Right atrium auricular region (tissue), 2 donors: ENCODE data around the gene USP47. TPM values are rescaled to one million over a fixed set of nuclear protein-coding genes. Genes with fewer than 3 reads are reported as not detected.

Experiments
- DNase-seq: peaks from one replicate; pipeline ENCODE4 v3.0.0-alpha.2; 2019; ENCODE audit warnings: low spot score
- H3K27ac ChIP-seq, 2 donors: fragments of 200-600 bp; sonication (generic); 1 replicate in 1 of 2; 2 replicates in 1 of 2; pipeline ENCODE4 v1.5.1; 2016 to 2019
- H3K27me3 ChIP-seq, 2 donors: fragments of 200-600 bp; sonication (generic); one replicate each; pipeline versions ENCODE4 v1.5.1 to v1.6.0; 2017 to 2019
- H3K36me3 ChIP-seq: fragments of 200-600 bp; sonication (generic); one replicate; pipeline ENCODE4 v1.5.1; 2016
- H3K4me1 ChIP-seq, 2 donors: fragments of 200-600 bp; sonication (generic); one replicate each; pipeline versions ENCODE4 v1.5.1 to v1.6.0; 2017 to 2019
- H3K4me3 ChIP-seq, 2 donors: fragments of 200-600 bp; sonication (generic); 1 replicate in 1 of 2; 2 replicates in 1 of 2; pipeline ENCODE4 v1.5.1; 2017 to 2019; ENCODE audit warnings: mild to moderate bottlenecking in 1 of 2, moderate library complexity in 1 of 2
- H3K9me3 ChIP-seq, 2 donors: fragments of 200-600 bp; sonication (generic); one replicate each; pipeline ENCODE4 v1.5.1; 2019
- CTCF ChIP-seq, 2 donors: fragments of 200-600 bp; sonication (generic); IDR thresholded peaks; one replicate each; pipeline ENCODE4 v1.5.1; 2019; ENCODE audit warnings: antibody characterized with exemption in 2 of 2
- total RNA-seq, 2 donors: library from RNA; depleted of rRNA; stranded (reverse); fragments of >200 nt; gene quantifications; one replicate each; pipeline ENCODE4 v1.1.0, GENCODE V29; 2016

USP47 gene
- total RNA-seq, 2 donors from 2014 or later = 58.7 to 61.3 TPM

- DNase-seq = no peak
- Histone ChIP-seq H3K27me3 (no peaks in the 10 kb centered on the region), H3K4me3 (no peak overlapping the region), H3K9me3 (peaks cover 0 to 4% of the 10 kb centered on the region in 2 donors), H3K27ac (no peak overlapping the region), H3K4me1 (peaks cover 0 to 29% of the 10 kb centered on the region in 2 donors), H3K36me3 (no peaks in the 10 kb centered on the region)
- no peak for TF ChIP-seq CTCF (IDR thresholded peaks at IDR 0.05)
Measured at GRCh38 chr11:11871991-11872401, 30.2 kb downstream of the USP47 start.

GRCh38 chr11:11876458-11876857, 34.7 kb downstream of the USP47 start:
- H3K4me1 ChIP-seq = peaks cover 0 to 34% of the 10 kb centered on the region in 2 donors
- H3K27ac ChIP-seq = no peak overlapping the region
- DNase-seq = no peak
- H3K36me3 ChIP-seq = no peaks in the 10 kb centered on the region
- H3K4me3 ChIP-seq = no peak overlapping the region
- no peaks in the 10 kb centered on the region for H3K9me3 ChIP-seq
- H3K27me3 ChIP-seq = no peaks in the 10 kb centered on the region
- TF ChIP-seq CTCF (IDR thresholded peaks at IDR 0.05) = no peak

- no peak overlapping the region for H3K4me3 ChIP-seq
- no peaks in the 10 kb centered on the region for H3K9me3 ChIP-seq
- no peak overlapping the region for H3K27ac ChIP-seq
- peaks cover 12% of the 10 kb centered on the region for H3K36me3 ChIP-seq
- H3K27me3 ChIP-seq = no peaks in the 10 kb centered on the region
- no peak for TF ChIP-seq CTCF (IDR thresholded peaks at IDR 0.05)
- no peak for DNase-seq
- H3K4me1 ChIP-seq = peaks cover 0 to 28% of the 10 kb centered on the region in 2 donors
Measured at GRCh38 chr11:11880179-11880578, 38.4 kb downstream of the USP47 start.

DNA sequence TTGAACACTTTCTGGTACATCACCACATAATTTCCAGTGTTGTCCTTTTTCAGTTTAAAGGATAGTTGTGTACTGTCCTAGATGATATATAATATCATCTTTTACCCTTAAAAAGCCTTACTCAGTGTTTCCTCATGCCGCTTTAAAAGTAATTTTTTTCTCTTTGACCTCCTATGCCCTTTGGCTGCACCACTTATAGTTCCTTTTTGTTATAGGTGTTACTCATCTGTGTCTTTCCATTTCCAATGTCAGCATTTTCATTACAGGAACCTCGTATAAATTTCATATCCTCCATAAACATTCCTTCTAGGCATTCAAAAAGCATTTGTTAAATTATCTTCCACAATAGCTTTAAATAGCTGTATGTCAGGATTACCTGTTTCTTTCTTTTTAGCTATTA, 40.8 kb downstream of the USP47 start:
- H3K27me3 ChIP-seq = no peaks in the 10 kb centered on the region
- H3K4me1 ChIP-seq = peaks cover 0 to 28% of the 10 kb centered on the region in 2 donors
- no peak for TF ChIP-seq CTCF (IDR thresholded peaks at IDR 0.05)
- no peak overlapping the region for H3K4me3 ChIP-seq
- H3K9me3 ChIP-seq = no peaks in the 10 kb centered on the region
- DNase-seq = no peak
- H3K36me3 ChIP-seq = peaks cover 35% of the 10 kb centered on the region
- H3K27ac ChIP-seq = no peak overlapping the region

- H3K4me1 ChIP-seq = peaks cover 0 to 19% of the 10 kb centered on the region in 2 donors
- peaks cover 36% of the 10 kb centered on the region for H3K36me3 ChIP-seq
- no peak overlapping the region for H3K27ac ChIP-seq
- H3K27me3 ChIP-seq = no peaks in the 10 kb centered on the region
- no peak for DNase-seq
- TF ChIP-seq CTCF (IDR thresholded peaks at IDR 0.05) = no peak
- H3K4me3 ChIP-seq = no peak overlapping the region
- H3K9me3 ChIP-seq = no peaks in the 10 kb centered on the region
Measured at GRCh38 chr11:11884351-11884750, 42.6 kb downstream of the USP47 start.

- no peaks in the 10 kb centered on the region for H3K27me3 ChIP-seq
- peaks cover 0 to 15% of the 10 kb centered on the region in 2 donors for H3K4me1 ChIP-seq
- H3K36me3 ChIP-seq = peaks cover 36% of the 10 kb centered on the region
- H3K27ac ChIP-seq = no peak overlapping the region
- no peak overlapping the region for H3K4me3 ChIP-seq
- no peaks in the 10 kb centered on the region for H3K9me3 ChIP-seq
- DNase-seq = no peak
- no peak for TF ChIP-seq CTCF (IDR thresholded peaks at IDR 0.05)
Measured at GRCh38 chr11:11884774-11885481, 43.2 kb downstream of the USP47 start.
